GM12892 (cell line): Measurements from ENCODE around the gene ANO2.

Source experiments
- DNase-seq: peaks from one replicate; pipeline ENCODE4 v3.0.0; 2011; ENCODE audit not compliant: insufficient read length
- FAIRE-seq: peaks from 2 replicates; lab custom pipeline; 2011; peaks lifted over from hg19 to GRCh38; lab: Jason Lieb, UNC
- POLR2A ChIP-seq: IDR thresholded peaks from 2 replicates; pipeline ENCODE4 v1.6.1; 2011; ENCODE audit warnings: low read depth, low read length, control low read depth
- POLR2AphosphoS5 ChIP-seq: IDR thresholded peaks from 2 replicates; pipeline ENCODE4 v1.6.1; 2011; ENCODE audit warnings: low read depth, low read length, control low read depth
- TAF1 ChIP-seq: IDR thresholded peaks from 2 replicates; pipeline ENCODE4 v1.6.1; 2011; ENCODE audit warnings: low read depth, mild to moderate bottlenecking, control low read depth, low read length, borderline replicate concordance

The ANO2 gene

GRCh38 chr12:5632453-5632852 lies 312.6 kb downstream of the ANO2 start:
- DNase-seq (no peak), FAIRE-seq (no peak)
- no peak for TF ChIP-seq POLR2AphosphoS5

DNA sequence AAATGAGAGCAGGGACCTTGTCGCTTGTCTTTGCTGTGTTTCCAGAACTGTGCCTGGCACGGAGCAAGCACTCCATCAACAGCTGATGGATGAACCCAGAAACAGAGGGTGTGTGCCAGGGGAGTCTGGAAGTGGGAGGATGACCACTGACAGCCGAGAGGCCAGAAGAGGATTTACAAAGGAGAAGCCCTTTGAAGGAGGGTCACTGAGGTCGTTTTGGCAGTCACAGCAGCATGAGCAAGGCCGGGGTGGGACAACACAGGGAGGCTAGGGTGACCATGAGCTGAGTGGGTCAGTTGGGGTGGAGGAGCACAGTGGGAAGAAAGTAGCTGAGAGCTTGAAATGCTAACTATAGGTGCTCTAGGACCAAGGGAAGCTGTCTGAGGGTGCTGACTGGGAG lies 313.6 kb downstream of the ANO2 start:
- DNase-seq (no peak), FAIRE-seq (no peak)
- TF ChIP-seq TAF1 (no peak), POLR2A (no peak), POLR2AphosphoS5 (no peak)

- no peak for TF ChIP-seq POLR2AphosphoS5
- FAIRE-seq (no peak), DNase-seq (no peak)
Measured at GRCh38 chr12:5630726-5631125, 314.3 kb downstream of the ANO2 start.

DNA sequence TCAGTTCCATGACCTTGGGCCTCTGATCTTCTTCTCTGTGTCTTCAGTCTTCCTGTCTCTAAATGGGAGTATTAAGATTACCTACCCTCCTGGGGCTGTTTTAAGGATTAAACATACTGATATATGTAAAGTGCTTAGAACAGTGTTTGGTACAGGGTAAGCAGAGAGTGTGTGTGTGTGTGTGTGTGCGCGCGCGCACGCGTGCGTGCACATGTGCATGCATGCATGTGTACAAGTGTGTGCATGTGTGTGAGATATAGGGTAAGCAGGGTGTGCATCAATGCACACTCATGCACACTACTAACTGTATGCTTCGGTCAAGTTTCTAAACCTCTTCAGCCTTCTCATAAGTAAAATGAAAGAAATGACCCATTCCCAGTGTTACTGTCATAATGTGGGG lies 316.6 kb downstream of the ANO2 start:
- TF ChIP-seq TAF1 (no peak), POLR2AphosphoS5 (no peak), POLR2A (no peak)
- DNase-seq = no peak
- FAIRE-seq = no peak

GRCh38 chr12:5627053-5627630 lies 317.9 kb downstream of the ANO2 start:
- no peak for DNase-seq
- TF ChIP-seq POLR2A (no peak), POLR2AphosphoS5 (no peak), TAF1 (no peak)
- FAIRE-seq = no peak

- TF ChIP-seq POLR2A (no peak), TAF1 (no peak), POLR2AphosphoS5 (no peak)
- FAIRE-seq = no peak
- no peak for DNase-seq
Measured at GRCh38 chr12:5626151-5626550, 318.9 kb downstream of the ANO2 start.

GRCh38 chr12:5624486-5625272 lies 320.4 kb downstream of the ANO2 start:
- FAIRE-seq (no peak), DNase-seq (no peak)
- TF ChIP-seq POLR2AphosphoS5 (no peak), POLR2A (no peak), TAF1 (no peak)

DNA sequence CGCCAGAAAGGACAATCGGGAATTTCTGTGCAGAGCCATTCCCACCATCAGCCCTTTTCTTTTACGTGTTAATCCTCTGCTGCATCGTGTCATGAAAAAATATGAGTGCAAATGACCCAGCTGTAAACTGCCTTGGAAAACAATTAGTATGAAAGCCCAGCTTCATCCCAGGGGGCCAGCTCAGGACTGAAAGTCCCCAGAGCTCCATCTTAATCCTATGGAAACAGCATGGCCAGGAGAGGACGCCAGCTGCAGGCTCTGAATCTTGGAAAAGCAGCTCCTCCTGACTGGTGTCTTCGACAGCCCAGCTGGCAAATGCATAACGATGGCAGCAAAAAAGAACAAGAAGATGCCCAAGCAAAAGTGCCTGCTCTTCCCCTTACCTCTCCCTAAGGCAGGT lies 321.6 kb downstream of the ANO2 start:
- TF ChIP-seq POLR2A (no peak), TAF1 (no peak), POLR2AphosphoS5 (no peak)
- FAIRE-seq = no peak
- DNase-seq = no peak

- TF ChIP-seq POLR2AphosphoS5 (no peak), TAF1 (no peak), POLR2A (no peak)
- FAIRE-seq (no peak), DNase-seq (no peak)
Measured at GRCh38 chr12:5622280-5622679, 322.8 kb downstream of the ANO2 start.

DNA sequence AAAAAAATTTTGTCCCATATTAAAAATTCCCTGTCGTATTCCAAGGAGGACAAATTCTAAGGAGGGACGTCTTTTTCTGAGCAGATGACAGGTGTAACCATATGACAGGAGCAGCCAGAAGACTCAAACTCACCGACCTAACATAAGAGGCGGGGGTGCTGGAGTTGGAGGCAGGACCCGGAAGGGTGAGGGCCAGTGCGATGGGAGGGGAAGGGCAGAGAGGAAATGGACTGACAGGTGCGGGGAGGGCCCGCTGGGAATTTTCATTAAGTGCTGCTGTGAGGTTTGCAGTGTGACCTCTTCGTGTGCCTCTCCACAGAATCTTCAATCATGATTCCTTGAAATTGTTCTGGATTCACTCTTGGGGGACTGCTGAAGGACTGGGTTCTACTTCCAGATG lies 323.7 kb downstream of the ANO2 start:
- no peak for FAIRE-seq
- TF ChIP-seq POLR2AphosphoS5 (no peak), TAF1 (no peak), POLR2A (no peak)
- DNase-seq = no peak

- TF ChIP-seq POLR2AphosphoS5 (no peak), POLR2A (no peak), TAF1 (no peak)
- FAIRE-seq (no peak), DNase-seq (no peak)
Measured at GRCh38 chr12:5620896-5621295, 324.2 kb downstream of the ANO2 start.

- FAIRE-seq (no peak), DNase-seq (no peak)
- no peak for TF ChIP-seq TAF1
- TF ChIP-seq POLR2AphosphoS5 = no peak
- TF ChIP-seq POLR2A = no peak
Measured at GRCh38 chr12:5619628-5620027, 325.4 kb downstream of the ANO2 start.
